HEK293 (cell line): Measurements from ENCODE around the gene MACROH2A2.

Experiments
- KLF7 ChIP-seq: fragments of 450-650 bp; formaldehyde crosslinking; IDR thresholded peaks from 2 replicates; pipeline ENCODE4 v1.5.1; 2016; ENCODE audit warnings: missing biosample characterization, missing genetic modification characterization, borderline replicate concordance
- ZBTB21 ChIP-seq: fragments of 450-650 bp; formaldehyde crosslinking; IDR thresholded peaks from 2 replicates; pipeline ENCODE4 v1.5.1; 2017; ENCODE audit warnings: missing biosample characterization, missing genetic modification characterization
- ZNF10 ChIP-seq: fragments of 450-650 bp; formaldehyde crosslinking; IDR thresholded peaks from 2 replicates; pipeline ENCODE4 v1.5.1; 2017; ENCODE audit warnings: missing biosample characterization, missing genetic modification characterization
- ZNF121 ChIP-seq: fragments of 450-650 bp; formaldehyde crosslinking; IDR thresholded peaks from 2 replicates; pipeline ENCODE4 v1.5.1; 2016; ENCODE audit warnings: missing biosample characterization, missing genetic modification characterization
- ZNF202 ChIP-seq: fragments of 450-650 bp; formaldehyde crosslinking; IDR thresholded peaks from 2 replicates; pipeline ENCODE4 v1.5.1; 2016; ENCODE audit warnings: missing biosample characterization, missing genetic modification characterization, borderline replicate concordance
- ZNF24 ChIP-seq: fragments of 450-650 bp; formaldehyde crosslinking; IDR thresholded peaks from 2 replicates; pipeline ENCODE4 v1.5.1; 2016; ENCODE audit warnings: missing biosample characterization, missing genetic modification characterization
- ZNF561 ChIP-seq: fragments of 450-650 bp; IDR thresholded peaks from 2 replicates; pipeline ENCODE4 v1.5.1; 2018; ENCODE audit warnings: missing biosample characterization, missing genetic modification characterization, borderline replicate concordance
- TF ChIP-seq, protein P1 (sequence below): fragments of 450-650 bp; formaldehyde crosslinking; IDR thresholded peaks from 2 replicates; pipeline ENCODE4 v1.5.1; 2016; ENCODE audit warnings: missing biosample characterization, missing genetic modification characterization
- TF ChIP-seq, protein P2 (sequence below): fragments of 450-650 bp; formaldehyde crosslinking; conservative IDR thresholded peaks from 2 replicates; pipeline ENCODE4 v1.5.1; 2016; ENCODE audit warnings: low read depth, missing biosample characterization, missing genetic modification characterization
- TF ChIP-seq, protein P3 (sequence below): fragments of 450-650 bp; formaldehyde crosslinking; IDR thresholded peaks from 2 replicates; pipeline ENCODE4 v1.5.1; 2016; ENCODE audit warnings: missing biosample characterization, missing genetic modification characterization
- TF ChIP-seq, protein P4 (sequence below): fragments of 450-650 bp; formaldehyde crosslinking; IDR thresholded peaks from 2 replicates; pipeline ENCODE4 v1.5.1; 2017; ENCODE audit warnings: missing biosample characterization, missing genetic modification characterization

DNA sequence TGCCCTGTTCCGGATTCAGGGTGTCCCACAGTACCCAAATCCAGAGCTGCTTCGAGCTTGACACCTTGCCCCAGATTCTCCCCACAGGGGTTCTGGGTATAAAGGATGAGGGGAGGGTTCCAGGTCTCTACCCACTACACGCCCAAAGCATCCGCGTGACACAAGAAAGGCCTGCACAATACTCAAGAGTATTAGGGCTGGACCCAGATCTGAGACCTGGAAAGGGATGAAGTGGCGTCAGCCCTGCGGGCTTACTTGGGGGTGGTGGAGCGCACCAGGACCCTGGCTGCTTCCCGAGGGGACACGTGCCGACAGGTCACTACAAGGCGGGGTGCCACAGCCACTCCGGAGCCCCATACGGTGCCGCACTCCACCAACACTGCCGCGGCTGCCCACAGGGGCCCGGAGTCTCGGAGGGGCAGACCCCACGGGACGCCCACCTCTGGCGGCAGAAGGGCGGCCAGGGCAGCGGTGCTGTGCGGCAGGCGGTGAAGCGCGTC, 92.6 kb downstream of the MACROH2A2 start:
- no peak for TF ChIP-seq KLF7
- TF ChIP-seq, protein P1, sequence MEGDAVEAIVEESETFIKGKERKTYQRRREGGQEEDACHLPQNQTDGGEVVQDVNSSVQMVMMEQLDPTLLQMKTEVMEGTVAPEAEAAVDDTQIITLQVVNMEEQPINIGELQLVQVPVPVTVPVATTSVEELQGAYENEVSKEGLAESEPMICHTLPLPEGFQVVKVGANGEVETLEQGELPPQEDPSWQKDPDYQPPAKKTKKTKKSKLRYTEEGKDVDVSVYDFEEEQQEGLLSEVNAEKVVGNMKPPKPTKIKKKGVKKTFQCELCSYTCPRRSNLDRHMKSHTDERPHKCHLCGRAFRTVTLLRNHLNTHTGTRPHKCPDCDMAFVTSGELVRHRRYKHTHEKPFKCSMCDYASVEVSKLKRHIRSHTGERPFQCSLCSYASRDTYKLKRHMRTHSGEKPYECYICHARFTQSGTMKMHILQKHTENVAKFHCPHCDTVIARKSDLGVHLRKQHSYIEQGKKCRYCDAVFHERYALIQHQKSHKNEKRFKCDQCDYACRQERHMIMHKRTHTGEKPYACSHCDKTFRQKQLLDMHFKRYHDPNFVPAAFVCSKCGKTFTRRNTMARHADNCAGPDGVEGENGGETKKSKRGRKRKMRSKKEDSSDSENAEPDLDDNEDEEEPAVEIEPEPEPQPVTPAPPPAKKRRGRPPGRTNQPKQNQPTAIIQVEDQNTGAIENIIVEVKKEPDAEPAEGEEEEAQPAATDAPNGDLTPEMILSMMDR (tag by site-specific recombination): no peak
- TF ChIP-seq, protein P2, sequence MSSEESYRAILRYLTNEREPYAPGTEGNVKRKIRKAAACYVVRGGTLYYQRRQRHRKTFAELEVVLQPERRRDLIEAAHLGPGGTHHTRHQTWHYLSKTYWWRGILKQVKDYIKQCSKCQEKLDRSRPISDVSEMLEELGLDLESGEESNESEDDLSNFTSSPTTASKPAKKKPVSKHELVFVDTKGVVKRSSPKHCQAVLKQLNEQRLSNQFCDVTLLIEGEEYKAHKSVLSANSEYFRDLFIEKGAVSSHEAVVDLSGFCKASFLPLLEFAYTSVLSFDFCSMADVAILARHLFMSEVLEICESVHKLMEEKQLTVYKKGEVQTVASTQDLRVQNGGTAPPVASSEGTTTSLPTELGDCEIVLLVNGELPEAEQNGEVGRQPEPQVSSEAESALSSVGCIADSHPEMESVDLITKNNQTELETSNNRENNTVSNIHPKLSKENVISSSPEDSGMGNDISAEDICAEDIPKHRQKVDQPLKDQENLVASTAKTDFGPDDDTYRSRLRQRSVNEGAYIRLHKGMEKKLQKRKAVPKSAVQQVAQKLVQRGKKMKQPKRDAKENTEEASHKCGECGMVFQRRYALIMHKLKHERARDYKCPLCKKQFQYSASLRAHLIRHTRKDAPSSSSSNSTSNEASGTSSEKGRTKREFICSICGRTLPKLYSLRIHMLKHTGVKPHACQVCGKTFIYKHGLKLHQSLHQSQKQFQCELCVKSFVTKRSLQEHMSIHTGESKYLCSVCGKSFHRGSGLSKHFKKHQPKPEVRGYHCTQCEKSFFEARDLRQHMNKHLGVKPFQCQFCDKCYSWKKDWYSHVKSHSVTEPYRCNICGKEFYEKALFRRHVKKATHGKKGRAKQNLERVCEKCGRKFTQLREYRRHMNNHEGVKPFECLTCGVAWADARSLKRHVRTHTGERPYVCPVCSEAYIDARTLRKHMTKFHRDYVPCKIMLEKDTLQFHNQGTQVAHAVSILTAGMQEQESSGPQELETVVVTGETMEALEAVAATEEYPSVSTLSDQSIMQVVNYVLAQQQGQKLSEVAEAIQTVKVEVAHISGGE: no peak
- TF ChIP-seq ZNF121 (tag by site-specific recombination): no peak
- no peak for TF ChIP-seq ZNF202 (tag by site-specific recombination)
- no peak for TF ChIP-seq ZNF10 (tag by site-specific recombination)
- TF ChIP-seq ZNF24: no peak
- TF ChIP-seq ZBTB21 (tag by site-specific recombination): no peak
- TF ChIP-seq, protein P3, sequence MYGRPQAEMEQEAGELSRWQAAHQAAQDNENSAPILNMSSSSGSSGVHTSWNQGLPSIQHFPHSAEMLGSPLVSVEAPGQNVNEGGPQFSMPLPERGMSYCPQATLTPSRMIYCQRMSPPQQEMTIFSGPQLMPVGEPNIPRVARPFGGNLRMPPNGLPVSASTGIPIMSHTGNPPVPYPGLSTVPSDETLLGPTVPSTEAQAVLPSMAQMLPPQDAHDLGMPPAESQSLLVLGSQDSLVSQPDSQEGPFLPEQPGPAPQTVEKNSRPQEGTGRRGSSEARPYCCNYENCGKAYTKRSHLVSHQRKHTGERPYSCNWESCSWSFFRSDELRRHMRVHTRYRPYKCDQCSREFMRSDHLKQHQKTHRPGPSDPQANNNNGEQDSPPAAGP (tag by site-specific recombination): no peak
- TF ChIP-seq, protein P4, sequence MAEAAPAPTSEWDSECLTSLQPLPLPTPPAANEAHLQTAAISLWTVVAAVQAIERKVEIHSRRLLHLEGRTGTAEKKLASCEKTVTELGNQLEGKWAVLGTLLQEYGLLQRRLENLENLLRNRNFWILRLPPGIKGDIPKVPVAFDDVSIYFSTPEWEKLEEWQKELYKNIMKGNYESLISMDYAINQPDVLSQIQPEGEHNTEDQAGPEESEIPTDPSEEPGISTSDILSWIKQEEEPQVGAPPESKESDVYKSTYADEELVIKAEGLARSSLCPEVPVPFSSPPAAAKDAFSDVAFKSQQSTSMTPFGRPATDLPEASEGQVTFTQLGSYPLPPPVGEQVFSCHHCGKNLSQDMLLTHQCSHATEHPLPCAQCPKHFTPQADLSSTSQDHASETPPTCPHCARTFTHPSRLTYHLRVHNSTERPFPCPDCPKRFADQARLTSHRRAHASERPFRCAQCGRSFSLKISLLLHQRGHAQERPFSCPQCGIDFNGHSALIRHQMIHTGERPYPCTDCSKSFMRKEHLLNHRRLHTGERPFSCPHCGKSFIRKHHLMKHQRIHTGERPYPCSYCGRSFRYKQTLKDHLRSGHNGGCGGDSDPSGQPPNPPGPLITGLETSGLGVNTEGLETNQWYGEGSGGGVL: 0 out of 2 replicates have a peak, but pooled peaks have one; percentile 37
- no peak for TF ChIP-seq ZNF561 (tag by site-specific recombination)
